Upper lobe of left lung (tissue), 6 donors: ENCODE results near the gene TIRAP. TPM values are rescaled to one million over a fixed set of nuclear protein-coding genes. Genes with fewer than 3 reads are reported as not detected.

Experiments
- ATAC-seq, 2 donors: fragments of 200-7000 bp; cut with Tn5 transposase; one replicate each; pipeline ENCODE4 v1.9.1; 2022; ENCODE audit warnings: mild to moderate bottlenecking in 2 of 2, moderate library complexity in 2 of 2; ENCODE audit not compliant: low FRiP score in 2 of 2
- DNase-seq, 2 donors: peaks; one replicate each; pipeline ENCODE4 v3.0.0-alpha.2; 2019 to 2020
- H3K27ac ChIP-seq, 4 donors: fragments of 200-600 bp; sonication (generic); one replicate each; pipeline ENCODE4 v1.5.1; 2016 to 2019
- H3K27me3 ChIP-seq, 4 donors: fragments of 200-600 bp; sonication (generic); one replicate each; pipeline ENCODE4 v1.5.1; 2017 to 2019
- H3K36me3 ChIP-seq, 4 donors: fragments of 200-600 bp; sonication (generic); one replicate each; pipeline ENCODE4 v1.5.1; 2016 to 2019
- H3K4me1 ChIP-seq, 4 donors: fragments of 200-600 bp; sonication (generic); one replicate each; pipeline ENCODE4 v1.5.1; 2018 to 2019
- H3K4me3 ChIP-seq, 4 donors: fragments of 200-600 bp; sonication (generic); one replicate each; pipeline ENCODE4 v1.5.1; 2017 to 2019; ENCODE audit warnings: mild to moderate bottlenecking in 2 of 4, moderate library complexity in 1 of 4
- H3K9me3 ChIP-seq, 4 donors: fragments of 200-600 bp; sonication (generic); one replicate each; pipeline ENCODE4 v1.5.1; 2018 to 2019
- EP300 ChIP-seq, 4 donors: sonication (generic); formaldehyde crosslinking; IDR thresholded peaks; one replicate each; pipeline ENCODE4 v1.5.1; 2017; ENCODE audit warnings: antibody characterized with exemption in 4 of 4, control low read depth in 2 of 4
- POLR2A ChIP-seq, 4 donors: fragments of 450-650 bp; IDR thresholded peaks; one replicate each; pipeline ENCODE4 v1.5.1; 2016 to 2017; ENCODE audit warnings: antibody characterized with exemption in 4 of 4, mild to moderate bottlenecking in 2 of 4
- POLR2AphosphoS5 ChIP-seq, 2 donors: sonication (generic); formaldehyde crosslinking; IDR thresholded peaks; one replicate each; pipeline ENCODE4 v1.5.1; 2017; ENCODE audit warnings: antibody characterized with exemption in 2 of 2
- WGBS, 2 donors: methylation state at CpG; one replicate each; pipeline ENCODE4 v1.1.5; 2017 to 2018; 5-methylcytosine and 5-hydroxymethylcytosine counted together
- small RNA-seq, 4 donors: library from RNA; depleted of rRNA; stranded (forward); fragments of <200 nt; gene quantifications; one replicate each; pipeline ENCODE3, GENCODE V24; 2016
- total RNA-seq, 6 donors: library from RNA; depleted of rRNA in 4 of 6; stranded (reverse); fragments of >200 nt in 4 of 6; gene quantifications; one replicate each; pipeline versions ENCODE4 v1.1.0 to v1.2.1, GENCODE V29; 2016 to 2021
- TF ChIP-seq, protein P1 (sequence below), 6 experiments: fragments of 450-650 bp in 4 of 6; fragments of 200-600 bp in 2 of 6; sonication (generic) in 2 of 6; IDR thresholded peaks; one replicate each; pipeline ENCODE4 v1.5.1; 2016 to 2019; ENCODE audit warnings: antibody characterized with exemption in 6 of 6
- donor health status: DM: no; HTN: no; CAD: no; lungs with moderate emphysema.
- donor health status: DM: no; HTN: yes; CAD: no; lungs with severe emphysema.

The TIRAP gene
- total RNA-seq, 6 donors from 2014 or later, result 9.3 to 14.8 (median 11.6) TPM

GRCh38 chr11:126343051-126343450, 60.2 kb downstream of the TIRAP start:
- TF ChIP-seq, protein P1, sequence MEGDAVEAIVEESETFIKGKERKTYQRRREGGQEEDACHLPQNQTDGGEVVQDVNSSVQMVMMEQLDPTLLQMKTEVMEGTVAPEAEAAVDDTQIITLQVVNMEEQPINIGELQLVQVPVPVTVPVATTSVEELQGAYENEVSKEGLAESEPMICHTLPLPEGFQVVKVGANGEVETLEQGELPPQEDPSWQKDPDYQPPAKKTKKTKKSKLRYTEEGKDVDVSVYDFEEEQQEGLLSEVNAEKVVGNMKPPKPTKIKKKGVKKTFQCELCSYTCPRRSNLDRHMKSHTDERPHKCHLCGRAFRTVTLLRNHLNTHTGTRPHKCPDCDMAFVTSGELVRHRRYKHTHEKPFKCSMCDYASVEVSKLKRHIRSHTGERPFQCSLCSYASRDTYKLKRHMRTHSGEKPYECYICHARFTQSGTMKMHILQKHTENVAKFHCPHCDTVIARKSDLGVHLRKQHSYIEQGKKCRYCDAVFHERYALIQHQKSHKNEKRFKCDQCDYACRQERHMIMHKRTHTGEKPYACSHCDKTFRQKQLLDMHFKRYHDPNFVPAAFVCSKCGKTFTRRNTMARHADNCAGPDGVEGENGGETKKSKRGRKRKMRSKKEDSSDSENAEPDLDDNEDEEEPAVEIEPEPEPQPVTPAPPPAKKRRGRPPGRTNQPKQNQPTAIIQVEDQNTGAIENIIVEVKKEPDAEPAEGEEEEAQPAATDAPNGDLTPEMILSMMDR (IDR thresholded peaks at IDR 0.05), result no peak
- TF ChIP-seq POLR2AphosphoS5 (IDR thresholded peaks at IDR 0.05) (no peak), EP300 (IDR thresholded peaks at IDR 0.05) (no peak), POLR2A (IDR thresholded peaks at IDR 0.05) (no peak)
- 93 to 95% methylated on average over 9 to 16 of the region's 16 CpGs for WGBS, 2 donors
- no peaks in the 10 kb centered on the region for H3K27me3 ChIP-seq
- H3K9me3 ChIP-seq, result no peaks in the 10 kb centered on the region
- no peak for DNase-seq
- no peak overlapping the region for H3K4me3 ChIP-seq
- H3K27ac ChIP-seq, result no peak overlapping the region
- no peak for ATAC-seq
- peaks cover 3 to 63% (median 19%) of the 10 kb centered on the region in 4 donors for H3K36me3 ChIP-seq
- peaks cover 12 to 37% (median 29%) of the 10 kb centered on the region in 4 donors for H3K4me1 ChIP-seq

Small RNA genes lying within 50 kb of the gene (small RNA-seq; reads per million reads assigned to genes)
- 0 reads per million in 4 donors for gene RN7SL351P

Other genes with a start within 250 kb of the TIRAP start
- gene CDON, start 220.2 kb upstream of the TIRAP start, total RNA-seq, result 10 to 100 TPM in 5 of 6 donors, 1 to 10 TPM in 1; 4.0 to 24.2 (median 13.5) TPM
- gene RPUSD4, start 71.4 kb upstream of the TIRAP start, total RNA-seq, result 10 to 100 TPM; 13.7 to 32.5 (median 20.5) TPM
- 10 to 100 TPM in 5 of 6 donors, 1 to 10 TPM in 1; 9.2 to 36.7 (median 31.2) TPM for gene FAM118B, start 71.3 kb upstream of the TIRAP start, total RNA-seq
- gene SRPRA, start 14.2 kb upstream of the TIRAP start, total RNA-seq, result 100 to 1,000 TPM in 5 of 6 donors, 10 to 100 TPM in 1; 76.0 to 131 (median 113) TPM
- gene FOXRED1, start 13.9 kb upstream of the TIRAP start, total RNA-seq, result 10 to 100 TPM; 10.9 to 20.7 (median 17.8) TPM
- 10 to 100 TPM in 5 of 6 donors, 1 to 10 TPM in 1; 6.3 to 21.4 (median 14.1) TPM for gene DCPS, start 21.0 kb downstream of the TIRAP start, total RNA-seq
- gene ST3GAL4, start 72.6 kb downstream of the TIRAP start, total RNA-seq, result 10 to 100 TPM; 20.6 to 47.9 (median 34.0) TPM